GM18868 (cell line): ENCODE results near the gene PPIF.

Experiments used
- ATAC-seq: cut with Tn5 transposase; IDR thresholded peaks from one replicate; pipeline ENCODE4 v1.9.1; 2021; ENCODE audit warnings: mild to moderate bottlenecking, moderate library complexity; ENCODE audit not compliant: unreplicated experiment

Gene PPIF

DNA sequence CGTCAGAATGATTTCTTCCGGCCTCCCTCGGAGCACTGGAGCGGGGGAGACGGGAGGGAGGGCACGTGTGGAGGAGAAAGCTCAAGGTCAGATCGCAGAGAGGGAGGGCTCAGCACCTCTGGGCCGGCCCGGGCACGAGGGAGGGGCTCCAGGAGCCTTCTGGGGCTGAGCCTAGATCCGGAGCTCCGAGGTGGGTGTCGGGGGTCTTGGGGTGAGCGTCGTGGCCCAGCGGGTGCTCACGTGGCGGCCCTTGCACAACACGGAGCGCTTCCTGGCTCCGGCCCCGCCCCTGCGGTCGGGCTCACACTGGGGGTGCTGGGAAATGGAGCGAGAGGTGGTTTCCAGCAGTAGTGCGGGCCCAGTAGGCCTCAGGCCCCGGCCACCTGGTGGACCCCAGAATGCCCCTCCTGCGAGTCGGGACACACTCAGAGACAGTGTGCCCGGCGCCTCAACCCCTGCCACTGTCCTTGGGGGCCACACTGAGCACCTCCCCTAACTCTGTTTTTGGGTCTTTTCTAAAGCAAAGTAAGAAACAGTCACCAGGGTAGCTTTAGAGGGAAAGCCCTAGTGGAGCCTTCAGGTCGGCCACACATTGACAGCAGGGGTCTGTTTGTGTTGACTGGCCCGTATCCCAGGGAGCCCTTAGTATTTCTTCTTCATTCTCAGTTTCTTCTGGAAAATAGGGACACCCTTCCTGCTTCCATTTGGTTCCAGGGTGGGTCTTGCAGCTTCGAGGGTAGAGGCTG lies 798 bp downstream of the PPIF start:
- ATAC-seq: peak; percentile 74

DNA sequence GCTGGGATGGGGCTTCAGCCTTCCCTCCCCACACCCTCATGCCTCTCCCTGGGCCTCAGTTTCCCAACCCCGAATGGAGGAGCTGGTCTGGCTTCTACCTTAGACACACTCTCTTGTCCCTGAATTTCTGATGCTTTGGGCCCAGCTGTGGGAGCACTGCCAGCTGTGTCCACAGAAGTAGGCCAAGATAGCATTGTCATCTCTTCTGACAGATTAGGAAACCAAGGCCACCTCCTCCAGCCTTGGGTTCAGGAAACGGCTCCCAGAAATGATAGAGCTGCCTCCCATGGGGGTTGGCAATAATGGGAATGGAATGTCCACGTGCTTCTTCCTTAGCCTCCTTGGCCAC lies 1.3 kb downstream of the PPIF start:
- no peak for ATAC-seq

DNA sequence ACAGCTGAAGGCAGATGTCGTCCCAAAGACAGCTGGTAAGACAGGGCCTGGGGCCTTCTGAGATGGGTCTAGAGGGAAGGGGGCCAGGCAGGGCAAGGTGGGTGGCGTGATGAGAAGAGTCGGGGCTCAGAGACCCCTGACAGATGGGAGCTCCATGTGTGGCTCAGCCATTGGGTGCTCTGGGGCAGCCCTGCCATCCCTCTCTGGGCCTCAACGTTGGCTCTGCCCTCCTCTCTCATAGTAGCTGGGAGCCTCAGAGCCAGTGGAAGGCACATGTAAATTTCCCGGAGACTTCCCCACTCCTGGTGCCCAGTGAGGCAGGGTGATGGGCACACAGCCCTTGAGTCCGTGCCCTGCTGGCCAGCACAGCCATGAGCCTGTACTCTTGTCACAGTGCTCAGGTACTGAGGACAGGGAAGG lies 1.8 kb downstream of the PPIF start:
- no peak for ATAC-seq

DNA sequence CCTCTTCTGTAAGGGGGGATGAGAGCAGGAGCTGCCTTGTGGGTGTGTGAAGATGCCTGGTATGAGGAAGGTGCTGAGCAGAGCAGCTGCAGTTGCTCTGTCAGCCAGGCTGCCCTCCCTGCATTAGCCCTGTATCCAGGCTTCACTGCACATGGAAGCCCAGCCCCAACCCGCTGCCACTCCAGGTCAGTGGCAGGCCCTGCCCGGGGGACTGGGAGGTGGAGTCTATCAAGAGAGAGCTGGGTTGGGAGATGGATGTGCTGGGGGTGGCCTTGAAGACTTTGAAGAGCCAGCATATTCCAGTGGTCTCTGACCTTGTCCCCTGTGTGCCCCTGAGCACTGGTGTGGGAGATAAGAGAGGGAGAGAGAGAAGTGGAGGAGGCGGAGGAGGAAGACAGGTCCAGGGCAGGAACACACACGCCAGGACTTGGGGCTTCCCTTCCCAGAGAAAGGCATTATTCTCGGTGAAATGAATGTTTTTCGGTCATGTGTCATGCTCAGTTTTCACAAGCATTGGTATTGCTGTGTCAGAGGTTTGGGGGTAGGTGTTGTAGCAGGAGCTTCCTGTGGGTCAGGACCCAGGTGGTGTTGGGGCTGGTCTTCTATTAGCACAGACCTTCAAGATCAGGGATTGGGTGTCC lies 2.6 kb downstream of the PPIF start:
- no peak for ATAC-seq

DNA sequence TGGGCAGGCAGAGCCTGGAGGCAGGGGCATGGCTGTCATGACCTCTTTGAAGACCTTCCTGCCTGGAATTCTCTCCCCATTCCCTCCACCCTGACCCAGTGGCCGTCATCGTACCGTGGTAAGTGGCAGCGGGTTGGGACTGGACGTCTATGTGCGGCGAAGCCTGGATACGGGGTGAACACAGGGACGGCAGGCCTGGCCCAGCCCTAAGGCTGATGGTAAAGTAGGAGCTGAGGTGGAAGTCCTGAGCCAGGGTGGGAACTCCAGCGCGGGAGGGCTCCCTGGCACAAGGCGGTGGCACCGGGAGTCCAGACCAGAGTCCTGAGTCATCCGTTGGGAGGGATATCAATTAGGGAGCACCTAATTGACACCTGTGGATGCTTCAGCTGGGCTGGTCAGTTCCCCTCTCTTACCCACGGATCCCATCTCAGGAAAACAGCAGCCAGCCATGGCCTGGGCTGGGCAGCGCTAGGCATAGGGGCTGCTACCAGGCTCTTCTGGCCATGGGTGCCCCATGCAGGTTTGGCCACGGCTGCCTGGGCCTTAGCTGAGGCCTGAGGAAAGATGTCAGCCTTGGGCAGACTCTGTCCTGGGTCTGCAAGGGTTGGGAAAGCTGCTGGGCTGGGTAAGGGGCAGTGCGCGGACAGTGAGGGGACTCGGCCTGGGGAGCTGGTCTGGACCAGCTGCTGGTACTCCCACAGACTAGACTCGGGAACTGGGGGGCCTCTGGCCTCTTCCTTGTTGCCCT lies 3.3 kb downstream of the PPIF start:
- ATAC-seq: no peak

DNA sequence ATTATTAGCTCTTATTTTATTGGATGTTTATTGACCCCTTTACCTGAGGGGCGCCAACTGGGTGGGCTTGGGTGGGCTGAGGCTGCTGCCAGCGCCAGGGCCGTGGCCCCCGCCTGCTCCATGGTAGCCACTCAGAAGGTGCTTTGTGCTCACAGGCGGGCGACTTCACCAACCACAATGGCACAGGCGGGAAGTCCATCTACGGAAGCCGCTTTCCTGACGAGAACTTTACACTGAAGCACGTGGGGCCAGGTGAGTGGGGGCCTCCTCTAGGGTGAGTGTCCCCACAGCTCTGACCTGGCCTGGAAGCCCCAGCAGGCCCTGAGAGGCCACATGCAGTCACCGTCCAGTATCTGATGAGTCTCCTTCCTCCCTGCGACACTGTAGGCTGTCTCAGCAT lies 4.1 kb downstream of the PPIF start:
- ATAC-seq: no peak

DNA sequence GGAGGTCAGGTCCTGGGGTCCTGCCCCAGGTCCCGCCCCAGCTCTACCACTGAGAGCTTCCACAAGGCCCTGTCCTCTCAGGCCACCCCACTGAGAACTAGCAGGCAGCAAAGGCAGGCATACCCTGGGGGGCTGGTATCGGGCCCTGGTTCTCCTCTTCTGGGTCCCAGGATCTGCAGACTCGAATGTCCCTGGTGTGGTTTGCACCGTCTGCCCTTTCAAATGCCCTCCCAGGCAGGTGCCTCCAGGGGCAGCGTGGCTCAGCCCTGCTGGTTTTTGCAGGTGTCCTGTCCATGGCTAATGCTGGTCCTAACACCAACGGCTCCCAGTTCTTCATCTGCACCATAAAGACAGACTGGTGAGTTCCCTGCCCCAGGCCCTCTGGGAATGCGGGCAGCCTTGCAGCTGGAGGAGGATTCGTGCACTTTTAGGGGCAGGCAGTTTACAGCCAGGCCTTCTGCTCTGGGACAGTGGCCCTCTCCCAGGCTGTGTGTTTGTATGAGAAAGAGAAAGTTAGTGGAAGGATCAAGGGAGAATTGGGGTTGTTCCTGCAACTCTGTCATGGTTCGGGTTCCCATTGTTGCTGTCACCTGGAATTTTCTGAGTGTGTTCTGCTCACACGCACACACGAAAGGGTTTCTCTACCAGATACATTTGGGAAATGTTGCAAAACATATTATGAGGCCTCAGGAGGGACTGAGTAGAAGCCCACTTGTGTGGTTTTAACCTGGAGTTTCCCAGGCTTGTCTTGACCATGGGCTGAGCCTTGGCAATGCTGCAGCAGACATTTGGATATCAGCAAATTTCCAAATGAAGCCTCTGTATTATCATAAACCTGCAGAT lies 5.0 kb downstream of the PPIF start:
- ATAC-seq: no peak

DNA sequence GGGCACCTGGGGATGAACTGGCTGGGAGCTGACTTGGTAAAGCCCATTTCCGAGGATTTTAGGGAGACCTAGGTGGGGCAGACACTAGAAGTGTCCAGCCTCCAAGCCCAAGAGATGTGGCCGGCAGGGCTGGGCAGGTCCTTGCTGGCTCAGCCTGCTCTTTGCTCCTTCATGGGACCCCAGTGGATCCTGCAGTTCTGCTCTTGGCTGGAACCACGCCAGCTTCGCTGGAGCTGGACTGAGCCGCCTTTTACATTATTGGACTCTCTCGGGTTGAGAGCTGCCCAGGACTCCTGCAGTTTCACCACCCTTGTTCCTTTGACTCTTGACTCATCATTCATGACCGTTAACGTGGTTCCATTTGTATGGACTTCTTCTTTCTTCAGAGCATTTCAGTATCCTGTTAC lies 5.7 kb downstream of the PPIF start:
- no peak for ATAC-seq

DNA sequence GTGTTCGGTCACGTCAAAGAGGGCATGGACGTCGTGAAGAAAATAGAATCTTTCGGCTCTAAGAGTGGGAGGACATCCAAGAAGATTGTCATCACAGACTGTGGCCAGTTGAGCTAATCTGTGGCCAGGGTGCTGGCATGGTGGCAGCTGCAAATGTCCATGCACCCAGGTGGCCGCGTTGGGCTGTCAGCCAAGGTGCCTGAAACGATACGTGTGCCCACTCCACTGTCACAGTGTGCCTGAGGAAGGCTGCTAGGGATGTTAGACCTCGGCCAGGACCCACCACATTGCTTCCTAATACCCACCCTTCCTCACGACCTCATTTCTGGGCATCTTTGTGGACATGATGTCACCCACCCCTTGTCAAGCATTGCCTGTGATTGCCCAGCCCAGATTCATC lies 6.5 kb downstream of the PPIF start:
- no peak for ATAC-seq

DNA sequence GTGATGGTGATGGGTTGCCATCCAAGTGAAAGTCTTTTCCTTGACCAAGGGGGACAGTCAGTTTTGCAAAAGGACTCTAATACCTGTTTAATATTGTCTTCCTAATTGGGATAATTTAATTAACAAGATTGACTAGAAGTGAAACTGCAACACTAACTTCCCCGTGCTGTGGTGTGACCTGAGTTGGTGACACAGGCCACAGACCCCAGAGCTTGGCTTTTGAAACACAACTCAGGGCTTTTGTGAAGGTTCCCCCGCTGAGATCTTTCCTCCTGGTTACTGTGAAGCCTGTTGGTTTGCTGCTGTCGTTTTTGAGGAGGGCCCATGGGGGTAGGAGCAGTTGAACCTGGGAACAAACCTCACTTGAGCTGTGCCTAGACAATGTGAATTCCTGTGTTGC lies 6.9 kb downstream of the PPIF start:
- no peak for ATAC-seq

DNA sequence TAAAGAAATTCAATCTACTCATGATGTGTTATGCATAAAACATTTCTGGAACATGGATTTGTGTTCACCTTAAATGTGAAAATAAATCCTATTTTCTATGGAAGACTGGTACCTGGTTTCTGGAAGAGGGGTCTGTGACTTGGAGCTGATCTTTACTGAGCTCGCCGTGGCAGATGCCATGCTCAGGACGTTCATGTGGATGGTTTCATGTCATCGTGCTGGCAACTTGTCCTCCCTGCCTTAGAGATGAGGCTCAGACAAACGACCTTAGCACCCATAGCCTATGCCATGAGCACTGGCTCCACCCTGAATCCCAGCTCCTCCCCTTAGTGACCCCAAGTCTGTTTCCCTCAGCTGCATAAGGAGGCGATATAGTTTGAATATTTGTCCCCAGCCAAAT lies 7.3 kb downstream of the PPIF start:
- no peak for ATAC-seq

DNA sequence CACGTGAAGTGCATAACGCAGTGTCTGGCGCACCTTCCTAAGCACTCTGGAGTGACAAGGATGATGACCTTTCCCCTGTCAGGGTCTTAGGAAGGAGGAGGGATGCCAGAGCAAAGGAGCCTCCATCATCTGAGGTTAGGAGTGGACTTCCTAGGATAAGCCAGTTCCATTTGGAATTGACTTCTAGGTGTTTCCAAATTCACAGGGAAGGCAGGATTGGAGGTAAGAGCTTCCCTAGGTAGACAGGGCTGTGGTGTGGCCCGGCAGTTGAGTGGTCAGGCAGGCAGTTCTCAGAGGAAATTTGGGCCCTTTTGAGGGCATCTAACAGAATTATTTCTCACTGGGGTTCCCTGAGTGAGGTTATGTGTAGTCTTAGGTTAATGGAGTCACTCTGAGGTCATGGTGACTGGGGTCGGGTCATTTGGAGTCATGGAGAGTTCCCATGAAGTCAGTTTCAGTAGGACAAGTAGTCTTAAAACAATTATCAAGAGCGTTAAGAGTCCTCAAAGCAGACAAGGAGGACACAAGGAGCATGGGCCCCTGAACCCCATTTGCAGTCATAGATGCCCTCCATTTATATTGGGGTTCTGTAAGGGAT lies 8.2 kb downstream of the PPIF start:
- ATAC-seq: no peak

DNA sequence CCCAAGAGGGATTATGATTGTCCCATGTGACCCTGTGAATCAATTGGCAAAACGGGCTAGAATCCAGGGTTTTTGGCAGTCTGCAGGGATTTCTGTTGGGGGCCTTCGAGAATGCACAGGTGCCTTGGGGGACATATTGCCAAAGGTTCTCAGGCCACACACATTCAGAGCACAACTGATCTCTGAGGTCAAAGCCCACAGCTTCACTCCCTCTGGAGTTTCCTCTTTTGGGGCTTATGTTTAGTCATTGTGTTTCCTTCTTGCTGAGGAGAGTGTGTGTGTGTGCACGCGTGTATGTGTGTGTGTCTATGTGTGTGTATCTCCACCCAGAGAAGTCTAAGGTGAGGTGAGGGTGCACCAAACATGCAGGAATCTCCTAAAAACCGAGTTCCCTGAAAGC lies 8.8 kb downstream of the PPIF start:
- no peak for ATAC-seq

DNA sequence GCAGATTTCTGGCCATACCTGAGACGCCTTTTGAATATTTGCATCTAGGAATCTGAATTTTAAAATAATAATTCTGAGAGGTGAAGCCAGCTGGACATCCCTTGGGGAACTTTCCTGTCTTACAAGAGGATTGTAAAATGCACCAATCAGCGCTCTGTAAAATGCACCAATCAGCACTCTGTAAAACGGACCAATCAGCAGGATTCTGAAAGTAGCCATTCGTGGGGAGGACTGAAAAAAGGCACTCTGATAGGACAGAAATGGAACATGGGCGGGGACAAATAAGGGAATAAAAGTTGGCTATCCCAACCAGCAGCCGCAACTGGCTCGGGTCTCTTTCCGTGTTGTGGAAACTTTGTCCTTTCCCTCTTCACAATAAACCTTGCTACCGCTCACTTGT lies 9.9 kb downstream of the PPIF start:
- no peak for ATAC-seq

DNA sequence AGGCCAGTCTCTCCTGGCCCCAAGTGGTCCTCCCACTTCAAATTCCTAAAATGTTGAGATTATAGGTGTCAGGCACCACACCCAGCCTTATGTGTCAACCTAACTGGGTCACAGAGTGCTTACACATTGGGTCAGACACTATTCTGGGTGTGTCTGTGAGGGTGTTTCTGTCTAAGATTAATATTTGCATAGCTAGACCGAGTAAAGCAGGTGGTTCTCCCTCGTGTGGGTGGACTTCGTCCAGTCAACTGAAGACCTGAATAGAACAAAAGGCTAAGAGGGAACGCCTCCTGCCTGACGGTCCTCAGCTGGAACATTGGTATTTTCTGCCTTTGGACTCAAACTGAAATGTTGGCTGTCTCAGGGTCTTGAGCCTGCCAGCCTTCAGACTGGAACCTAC lies 11.5 kb downstream of the PPIF start:
- ATAC-seq: no peak

DNA sequence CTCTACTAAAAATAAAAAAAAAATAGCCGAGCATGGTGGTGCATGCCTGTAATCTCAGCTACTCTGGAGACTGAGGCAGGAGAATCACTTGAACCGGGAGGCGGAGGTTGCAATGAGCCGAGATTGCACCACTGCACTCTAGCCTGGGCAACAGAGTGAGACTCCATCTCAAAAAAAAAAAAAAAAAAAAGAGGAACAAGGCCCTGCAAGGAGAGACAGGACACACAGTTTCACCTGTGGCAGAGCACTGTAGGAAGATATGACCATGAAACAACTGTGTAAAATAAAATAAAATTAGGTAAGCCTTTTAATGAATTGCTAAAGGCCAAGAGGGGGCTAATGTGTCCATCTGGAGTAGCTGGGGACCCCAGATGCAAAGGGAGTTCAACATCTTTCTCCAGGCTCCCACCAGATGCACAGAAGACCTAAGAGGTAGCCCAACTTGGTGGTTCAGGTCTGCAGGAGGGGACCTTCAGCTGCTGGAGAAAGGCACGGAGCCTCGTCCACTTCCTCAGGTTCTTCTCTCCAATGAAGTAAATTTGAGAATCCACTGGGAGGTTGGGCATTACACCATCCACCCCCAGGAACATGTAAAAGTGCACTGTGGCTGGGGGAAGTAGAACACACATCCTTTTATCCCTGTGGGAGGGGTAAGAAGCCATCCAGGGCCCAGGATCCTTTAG lies 12.7 kb downstream of the PPIF start:
- no peak for ATAC-seq

DNA sequence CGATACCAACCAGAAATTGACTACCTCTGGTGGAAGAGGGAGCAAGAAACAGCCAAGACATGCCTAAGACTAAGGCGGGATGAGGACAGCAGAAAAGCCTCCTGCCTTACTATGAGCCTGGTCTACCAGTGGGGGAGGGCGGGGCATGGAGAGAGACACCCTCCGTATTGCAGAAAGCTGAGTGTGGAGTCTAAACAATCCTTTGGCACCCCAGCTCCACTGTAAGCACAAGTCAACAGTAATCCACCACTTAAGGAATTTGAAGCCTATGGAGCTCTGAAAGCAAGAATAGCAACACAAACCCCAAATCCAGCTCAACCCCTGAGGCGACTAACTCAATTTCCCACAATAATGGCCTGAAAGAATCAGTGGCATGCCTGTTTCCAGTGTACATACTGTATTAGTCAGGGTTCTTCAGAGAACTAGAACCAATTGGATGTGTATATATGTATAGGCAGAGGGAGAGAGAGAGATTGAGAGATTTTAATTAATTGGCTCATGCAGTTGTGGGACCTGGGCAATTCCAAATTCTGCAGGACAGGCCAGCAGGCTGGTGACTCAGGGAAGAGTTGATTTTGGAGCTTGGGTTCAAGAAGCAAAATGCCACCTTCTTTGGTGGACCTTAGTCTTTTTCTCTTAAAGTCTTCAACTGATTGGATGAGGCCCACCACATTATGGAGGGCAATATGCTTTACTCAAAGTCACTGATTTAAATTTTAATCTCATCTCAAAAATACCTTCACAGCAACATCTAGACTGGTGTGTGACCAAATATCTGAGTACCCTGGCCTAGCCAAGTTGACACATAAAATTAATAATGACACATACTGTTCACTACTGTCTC lies 13.5 kb downstream of the PPIF start:
- ATAC-seq: no peak

DNA sequence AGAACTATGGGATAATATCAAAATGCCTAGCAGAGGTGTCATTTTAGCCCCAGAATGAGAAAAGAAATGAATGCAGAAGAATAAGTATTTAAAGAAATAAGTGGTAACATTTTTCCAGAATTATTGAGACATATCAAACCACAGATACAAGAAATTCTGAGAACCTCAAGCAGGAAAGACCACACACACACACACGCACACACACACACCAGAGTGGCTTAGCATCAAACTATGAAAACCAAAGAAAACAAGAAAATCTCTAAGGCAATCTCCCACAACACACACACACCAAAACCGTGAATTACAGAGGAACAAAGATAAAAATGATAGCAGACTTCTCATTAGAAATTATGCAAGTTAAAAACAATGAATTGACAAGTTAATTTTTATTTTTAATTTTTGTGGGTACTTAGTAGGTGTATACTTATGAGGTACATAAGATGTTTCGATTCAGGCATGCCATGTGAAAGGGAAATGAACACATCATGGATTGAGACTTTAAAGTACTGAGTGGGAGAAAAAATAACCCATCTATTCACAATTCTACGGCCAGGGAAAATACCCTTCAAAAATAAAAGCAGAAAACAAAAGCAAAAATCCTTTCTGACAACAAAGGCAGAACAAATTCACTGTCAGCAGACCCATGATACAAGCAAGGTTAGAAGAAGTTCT lies 14.6 kb downstream of the PPIF start:
- ATAC-seq: no peak
